Endothelial cell of umbilical vein (primary cell): Measurements from ENCODE around the gene ITGA8. TPM values are rescaled to one million over a fixed set of nuclear protein-coding genes. Genes with fewer than 3 reads are reported as not detected.
"Not testable (repeated sequence)": the region's sequence is repeated elsewhere in the genome, so short reads cannot be mapped to it uniquely, and the experiment has no call there.

Experiments
- BruUV-seq: library from RNA; stranded (reverse); fragments of 400-500 nt; replicated peaks from 2 replicates; lab custom pipeline; 2021; lab: Mats Ljungman, UMichigan
- CTCF ChIA-PET: fragments of 300-600, 350-600 bp; sonication (Branson Sonifier 250); formaldehyde crosslinking; loops from one replicate; lab custom pipeline; 2021; ENCODE audit warnings: antibody characterized with exemption, inconsistent platforms; lab: Charles Lee
- POLR2A ChIA-PET: fragments of 300-600, 350-600 bp; sonication (Branson Sonifier 250); formaldehyde crosslinking; loops from one replicate; lab custom pipeline; 2021; ENCODE audit warnings: antibody characterized with exemption, inconsistent platforms; lab: Charles Lee
- DNase-seq: peaks from one replicate; pipeline ENCODE4 v3.0.0-alpha.2; 2011; ENCODE audit warnings: low read depth, low spot score
- FAIRE-seq: peaks from 2 replicates; lab custom pipeline; 2011; peaks lifted over from hg19 to GRCh38; lab: Jason Lieb, UNC
- H2AFZ ChIP-seq: 2 replicates; pipeline ENCODE4 v1.6.0; 2012; ENCODE audit warnings: low read depth, low read length, control low read depth, inconsistent platforms
- H3K27ac ChIP-seq: 2 replicates; pipeline ENCODE4 v1.5.1; 2011; ENCODE audit warnings: low read depth, mild to moderate bottlenecking, control low read depth, low read length, moderate library complexity; ENCODE audit not compliant: insufficient read depth
- H3K27me3 ChIP-seq, 2 experiments: 2 replicates each; pipeline versions ENCODE4 v1.6.0 to v1.6.1; 2011; ENCODE audit warnings: low read length in 2 of 2, mixed read lengths in 1 of 2; ENCODE audit not compliant: control insufficient read depth in 2 of 2, insufficient read depth in 2 of 2
- H3K36me3 ChIP-seq, 2 experiments: 2 replicates in 1 of 2; 3 replicates in 1 of 2; pipeline ENCODE4 v1.5.1; 2011; ENCODE audit warnings: low read length in 2 of 2, mild to moderate bottlenecking in 1 of 2, moderate library complexity in 1 of 2; ENCODE audit not compliant: control insufficient read depth in 2 of 2, insufficient read depth in 2 of 2; ENCODE audit errors: extremely low read depth in 1 of 2
- H3K4me1 ChIP-seq: 3 replicates; pipeline ENCODE4 v1.5.1; 2011; ENCODE audit warnings: mild to moderate bottlenecking, low read length; ENCODE audit not compliant: control insufficient read depth, insufficient read depth; ENCODE audit errors: extremely low read depth
- H3K4me2 ChIP-seq: 2 replicates; pipeline ENCODE4 v1.6.1; 2011; ENCODE audit warnings: low read length, control low read depth, mixed read lengths; ENCODE audit not compliant: insufficient read depth
- H3K4me3 ChIP-seq, 3 experiments: fragments of 200-600 bp in 1 of 3; sonication (generic), shearing (Covaris generic) in 1 of 3; replicated peaks in 1 of 3; 2 replicates each; pipeline ENCODE4 v1.5.1; 2011 to 2016; ENCODE audit warnings: control low read depth in 3 of 3, low read length in 3 of 3, mild to moderate bottlenecking in 2 of 3, inconsistent platforms in 1 of 3, low read depth in 1 of 3, moderate library complexity in 1 of 3; ENCODE audit not compliant: insufficient read depth in 1 of 3
- H3K79me2 ChIP-seq: 2 replicates; pipeline ENCODE4 v1.6.0; 2012; ENCODE audit warnings: low read length, inconsistent platforms; ENCODE audit not compliant: control insufficient read depth, insufficient read depth
- H3K9ac ChIP-seq: replicated peaks from 2 replicates; pipeline ENCODE3; 2011; ENCODE audit warnings: low read length, control low read depth; ENCODE audit not compliant: insufficient read depth; ENCODE audit errors: extremely low read depth
- H3K9me1 ChIP-seq: replicated peaks from 3 replicates; pipeline ENCODE4 v1.6.0; 2011; ENCODE audit warnings: mild to moderate bottlenecking, low read length; ENCODE audit not compliant: control insufficient read depth, insufficient read depth; ENCODE audit errors: extremely low read depth
- H3K9me3 ChIP-seq: replicated peaks from 2 replicates; pipeline ENCODE4 v1.5.1; 2012; ENCODE audit warnings: low read length, inconsistent platforms; ENCODE audit not compliant: control insufficient read depth, insufficient read depth
- H4K20me1 ChIP-seq: replicated peaks from 2 replicates; pipeline ENCODE3; 2011; ENCODE audit warnings: mild to moderate bottlenecking, low read length; ENCODE audit not compliant: control insufficient read depth, insufficient read depth; ENCODE audit errors: extremely low read depth
- CTCF ChIP-seq, 2 donors: IDR thresholded peaks; 1 replicate in 1 of 2; 2 replicates in 1 of 2; pipeline ENCODE4 v1.5.1; 2011; ENCODE audit warnings: low read length in 2 of 2, mild to moderate bottlenecking in 2 of 2, moderate library complexity in 2 of 2, control low read depth in 1 of 2, inconsistent platforms in 1 of 2, low read depth in 1 of 2; ENCODE audit not compliant: insufficient read depth in 1 of 2; ENCODE audit errors: extremely low read depth in 1 of 2
- EZH2 ChIP-seq: IDR thresholded peaks from 2 replicates; pipeline ENCODE4 v1.6.1; 2012; ENCODE audit warnings: borderline replicate concordance, low read depth, mild to moderate bottlenecking, moderate library complexity, low read length, inconsistent platforms; ENCODE audit not compliant: severe bottlenecking
- FOS ChIP-seq: IDR thresholded peaks from 2 replicates; pipeline ENCODE4 v1.6.1; 2011; ENCODE audit warnings: mild to moderate bottlenecking, low read length, moderate library complexity, borderline replicate concordance; ENCODE audit not compliant: insufficient read depth
- GATA2 ChIP-seq: IDR thresholded peaks from 2 replicates; pipeline ENCODE4 v1.7.0; 2011; ENCODE audit warnings: low read depth, mild to moderate bottlenecking, moderate library complexity, mixed read lengths, low read length; ENCODE audit not compliant: insufficient read length, insufficient read depth
- JUN ChIP-seq: IDR thresholded peaks from 2 replicates; pipeline ENCODE4 v1.6.1; 2011; ENCODE audit warnings: borderline replicate concordance, low read depth; ENCODE audit not compliant: insufficient read length, insufficient read depth
- MAX ChIP-seq: IDR thresholded peaks from 2 replicates; pipeline ENCODE4 v1.6.1; 2011; ENCODE audit not compliant: insufficient read depth, insufficient read length
- MYC ChIP-seq: IDR thresholded peaks from one replicate; pipeline ENCODE4 v1.6.1; 2011; ENCODE audit warnings: mild to moderate bottlenecking, low read depth, low read length
- POLR2A ChIP-seq: IDR thresholded peaks from 2 replicates; pipeline ENCODE4 v1.6.1; 2012; ENCODE audit warnings: low read depth, mild to moderate bottlenecking, control low read depth, low read length
- POLR2AphosphoS5 ChIP-seq: IDR thresholded peaks from 2 replicates; pipeline ENCODE4 v1.6.1; 2012; ENCODE audit warnings: low read depth, mild to moderate bottlenecking, control low read depth, low read length, moderate library complexity; ENCODE audit not compliant: insufficient read depth
- dilution Hi-C: fragments of 300-500 bp; cut with MboI; formaldehyde crosslinking; loops from one replicate; pipeline ENCODE4 v1.15.0; 2019; ENCODE audit warnings: low sequenced_read_pairs; ENCODE audit not compliant: extremely low pct_ligation_motif_present
- intact Hi-C: fragments of 100-400 bp; cut with micrococcal nuclease; formaldehyde crosslinking; loops from one replicate; pipeline ENCODE4 v1.10.0; 2022
- polyA plus RNA-seq, 4 experiments: library from polyadenylated mRNA; depleted of rRNA in 3 of 4; stranded (reverse) in 3 of 4; unstranded in 1 of 4; fragments of >200 nt; gene quantifications; 2 replicates each; pipeline versions ENCODE4 v1.2.1 to v1.2.3, GENCODE V29; 2011 to 2012; ENCODE audit warnings: missing spikeins in 1 of 4
- total RNA-seq: library from RNA; stranded (reverse); gene quantifications from 2 replicates; pipeline ENCODE4 v1.2.3, GENCODE V29; 2021

Gene ITGA8
- total and polyA plus RNA-seq, 2 donors (not counting 3 experiments of a cell fraction or from before 2014, with no cell fraction given), result 0.04 to 0.40 TPM

- ChIA-PET CTCF (no interaction called here), POLR2A (interaction anchor here (0.7 kb wide), 1 partner anchor 179 kb away, joined by 3 read pairs; no protein-coding TSS in a partner anchor)
- H3K4me1 ChIP-seq, result no peaks in the 10 kb centered on the region
- FAIRE-seq, result no peak
- no peaks in the 10 kb centered on the region for H3K79me2 ChIP-seq
- dilution Hi-C loops, result no loop called here
- no peak overlapping the region for H3K4me3 ChIP-seq
- H3K9me3 ChIP-seq, result no peaks in the 10 kb centered on the region
- H3K27ac ChIP-seq, result no peak overlapping the region
- no TSS peak for BruUV-seq
- DNase-seq, result no peak
- H4K20me1 ChIP-seq, result no peaks in the 10 kb centered on the region
- no peaks in the 10 kb centered on the region for H3K9me1 ChIP-seq
- no peak overlapping the region for H2AFZ ChIP-seq
- TF ChIP-seq MAX, result no peak
- TF ChIP-seq POLR2AphosphoS5, result no peak
- TF ChIP-seq MYC, result no peak
- no peak for TF ChIP-seq EZH2
- no peak for TF ChIP-seq POLR2A
- TF ChIP-seq JUN, result no peak
- TF ChIP-seq FOS, result no peak
- no peak for TF ChIP-seq CTCF (IDR thresholded peaks at IDR 0.05; ENCODE audit: extremely low read depth in 1 of 2, insufficient read depth in 1 of 2, low read depth in 1 of 2, low read length in 2 of 2)
- no peak for TF ChIP-seq GATA2
- no peak overlapping the region for H3K4me2 ChIP-seq
- intact Hi-C loops, result no loop called here
- no peak overlapping the region for H3K9ac ChIP-seq
- H3K36me3 ChIP-seq, result no peaks in the 10 kb centered on the region
- H3K27me3 ChIP-seq, result peaks cover 12 to 37% of the 10 kb centered on the region in 2 experiments
Measured at GRCh38 chr10:15476337-15476736, 243.4 kb downstream of the ITGA8 start.

- H3K4me1 ChIP-seq, H2AFZ ChIP-seq, FAIRE-seq, H3K4me2 ChIP-seq, H3K9me1 ChIP-seq, H3K9me3 ChIP-seq, intact Hi-C loops, H3K79me2 ChIP-seq, dilution Hi-C loops, DNase-seq, H3K27ac ChIP-seq, H3K36me3 ChIP-seq, BruUV-seq, CTCF ChIA-PET, H4K20me1 ChIP-seq, H3K9ac ChIP-seq, H3K4me3 ChIP-seq, POLR2A ChIA-PET: not testable (repeated sequence)
- peaks cover 12 to 40% of the 10 kb centered on the region in 2 experiments for H3K27me3 ChIP-seq
Measured at GRCh38 chr10:15475439-15475838, 244.3 kb downstream of the ITGA8 start.
